A673 (cell line): ENCODE results near the gene MGAT5.

Source experiments
- CTCF ChIP-seq: fragments of 300-800, 200-600 bp; sonication (generic); conservative IDR thresholded peaks from 2 replicates; pipeline ENCODE4 v1.5.1; 2017; ENCODE audit warnings: low read depth, mild to moderate bottlenecking, antibody characterized with exemption, low read length, moderate library complexity, mixed read lengths
- EZH2 ChIP-seq: fragments of 200-600 bp; sonication (generic); IDR thresholded peaks from 2 replicates; pipeline ENCODE4 v1.6.1; 2017; ENCODE audit warnings: borderline replicate concordance, low read depth, mild to moderate bottlenecking, mixed read lengths, antibody characterized with exemption, low read length; ENCODE audit not compliant: poor library complexity, severe bottlenecking

GRCh38 chr2:134401081-134401497 lies 147.2 kb downstream of the MGAT5 start:
- TF ChIP-seq EZH2 (no peak), CTCF (no peak)
